Suprapubic skin (tissue), 4 donors: Measurements from ENCODE around the gene CBFA2T2. TPM values are rescaled to one million over a fixed set of nuclear protein-coding genes. Genes with fewer than 3 reads are reported as not detected.
A peak's percentile ranks its signal among the peaks of the same experiment; 100 is the strongest.

ENCODE experiments used
- DNase-seq, 2 donors: peaks; one replicate each; pipeline ENCODE4 v3.0.0-alpha.2; 2019; ENCODE audit warnings: low spot score in 2 of 2
- H3K27ac ChIP-seq: fragments of 200-600 bp; sonication (generic); one replicate; pipeline ENCODE4 v1.5.1; 2019
- H3K27me3 ChIP-seq: fragments of 200-600 bp; sonication (generic); one replicate; pipeline ENCODE4 v1.5.1; 2019
- H3K36me3 ChIP-seq: fragments of 200-600 bp; sonication (generic); one replicate; pipeline ENCODE4 v1.5.1; 2019
- H3K4me1 ChIP-seq: fragments of 200-600 bp; sonication (generic); one replicate; pipeline ENCODE4 v1.5.1; 2019
- H3K4me3 ChIP-seq: fragments of 200-600 bp; sonication (generic); one replicate; pipeline ENCODE4 v1.5.1; 2019; ENCODE audit warnings: mild to moderate bottlenecking
- H3K9me3 ChIP-seq: fragments of 200-600 bp; sonication (generic); one replicate; pipeline ENCODE4 v1.5.1; 2019
- CTCF ChIP-seq, 2 donors: fragments of 200-600 bp in 1 of 2; fragments of 450-650 bp in 1 of 2; sonication (generic) in 1 of 2; IDR thresholded peaks; one replicate each; pipeline ENCODE4 v1.5.1; 2016 to 2019; ENCODE audit warnings: antibody characterized with exemption in 2 of 2, mild to moderate bottlenecking in 1 of 2, moderate library complexity in 1 of 2
- EP300 ChIP-seq: sonication (generic); formaldehyde crosslinking; IDR thresholded peaks from one replicate; pipeline ENCODE4 v1.6.1; 2017; ENCODE audit warnings: antibody characterized with exemption
- POLR2A ChIP-seq, 2 donors: fragments of 450-650 bp; IDR thresholded peaks; one replicate each; pipeline ENCODE4 v1.6.1; 2017; ENCODE audit warnings: antibody characterized with exemption in 2 of 2, mild to moderate bottlenecking in 2 of 2, moderate library complexity in 2 of 2
- POLR2AphosphoS5 ChIP-seq, 3 donors: sonication (generic); formaldehyde crosslinking; IDR thresholded peaks; one replicate each; pipeline ENCODE4 v1.6.1; 2017; ENCODE audit warnings: antibody characterized with exemption in 3 of 3
- WGBS: methylation state at CpG from one replicate; pipeline ENCODE4 v1.1.5; 2018; 5-methylcytosine and 5-hydroxymethylcytosine counted together
- total RNA-seq, 4 donors: library from RNA; depleted of rRNA; stranded (reverse); fragments of >200 nt; gene quantifications; one replicate each; pipeline ENCODE4 v1.1.0, GENCODE V29; 2016

The CBFA2T2 gene
- total RNA-seq, 4 donors from 2014 or later = 20.9 to 36.7 (median 26.1) TPM

- Histone ChIP-seq H3K9me3 (no peaks in the 10 kb centered on the region), H3K4me3 (no peak overlapping the region), H3K27me3 (no peaks in the 10 kb centered on the region), H3K36me3 (peaks cover 77% of the 10 kb centered on the region), H3K27ac (no peak overlapping the region), H3K4me1 (no peaks in the 10 kb centered on the region)
- WGBS = 81% methylated on average over 1 of the region's 1 CpG
- TF ChIP-seq POLR2AphosphoS5 (IDR thresholded peaks at IDR 0.05) (no peak), POLR2A (IDR thresholded peaks at IDR 0.05) (no peak), EP300 (no peak), CTCF (IDR thresholded peaks at IDR 0.05) (no peak)
- DNase-seq = no peak
Observed at GRCh38 chr20:33636776-33637175, 146.9 kb downstream of the CBFA2T2 start.

GRCh38 chr20:33640287-33640686, 150.4 kb downstream of the CBFA2T2 start:
- no peak for DNase-seq
- Histone ChIP-seq H3K4me3 (no peak overlapping the region), H3K4me1 (no peaks in the 10 kb centered on the region), H3K9me3 (no peaks in the 10 kb centered on the region), H3K27ac (no peak overlapping the region), H3K27me3 (no peaks in the 10 kb centered on the region), H3K36me3 (peaks cover 75% of the 10 kb centered on the region)
- 87% methylated on average over 13 of the region's 13 CpGs for WGBS
- TF ChIP-seq EP300 (no peak), POLR2A (IDR thresholded peaks at IDR 0.05) (no peak), POLR2AphosphoS5 (IDR thresholded peaks at IDR 0.05) (no peak), CTCF (IDR thresholded peaks at IDR 0.05) (no peak)

GRCh38 chr20:33644313-33645071, 154.6 kb downstream of the CBFA2T2 start:
- no peak overlapping the region for H3K4me3 ChIP-seq
- WGBS = 91% methylated on average over 28 of the region's 28 CpGs
- peaks cover 46% of the 10 kb centered on the region for H3K36me3 ChIP-seq
- H3K27ac ChIP-seq = no peak overlapping the region
- peaks cover 26% of the 10 kb centered on the region for H3K4me1 ChIP-seq
- H3K27me3 ChIP-seq = no peaks in the 10 kb centered on the region
- TF ChIP-seq POLR2AphosphoS5 (IDR thresholded peaks at IDR 0.05) = no peak
- no peak for TF ChIP-seq EP300
- no peak for TF ChIP-seq POLR2A (IDR thresholded peaks at IDR 0.05)
- TF ChIP-seq CTCF (IDR thresholded peaks at IDR 0.05) = no peak
- DNase-seq = peak in 1 of 2 donors; percentile 78
- no peaks in the 10 kb centered on the region for H3K9me3 ChIP-seq

GRCh38 chr20:33645072-33645358, 155.1 kb downstream of the CBFA2T2 start:
- peaks cover 41% of the 10 kb centered on the region for H3K36me3 ChIP-seq
- H3K9me3 ChIP-seq = no peaks in the 10 kb centered on the region
- no peak for TF ChIP-seq EP300
- no peak for TF ChIP-seq POLR2AphosphoS5 (IDR thresholded peaks at IDR 0.05)
- no peak for TF ChIP-seq CTCF (IDR thresholded peaks at IDR 0.05)
- no peak for TF ChIP-seq POLR2A (IDR thresholded peaks at IDR 0.05)
- WGBS = 78% methylated on average over 4 of the region's 4 CpGs
- no peak for DNase-seq
- H3K4me3 ChIP-seq = no peak overlapping the region
- H3K27me3 ChIP-seq = no peaks in the 10 kb centered on the region
- peaks cover 31% of the 10 kb centered on the region for H3K4me1 ChIP-seq
- no peak overlapping the region for H3K27ac ChIP-seq

- Histone ChIP-seq H3K4me3 (no peak overlapping the region), H3K27ac (no peak overlapping the region), H3K36me3 (peaks cover 37% of the 10 kb centered on the region), H3K9me3 (no peaks in the 10 kb centered on the region), H3K4me1 (peaks cover 33% of the 10 kb centered on the region), H3K27me3 (no peaks in the 10 kb centered on the region)
- 78% methylated on average over 2 of the region's 2 CpGs for WGBS
- TF ChIP-seq CTCF (IDR thresholded peaks at IDR 0.05) = no peak
- TF ChIP-seq POLR2AphosphoS5 (IDR thresholded peaks at IDR 0.05) = no peak
- no peak for TF ChIP-seq POLR2A (IDR thresholded peaks at IDR 0.05)
- TF ChIP-seq EP300 = no peak
- no peak for DNase-seq
Observed at GRCh38 chr20:33645396-33645795, 155.5 kb downstream of the CBFA2T2 start.
